Ramos (cell line): ENCODE results near the gene SLC30A9.

Experiments used
- in situ Hi-C: fragments of 300-500 bp; cut with MboI; formaldehyde crosslinking; loops from one replicate; pipeline ENCODE4 v1.14.3; 2022; ENCODE audit warnings: low sequenced_read_pairs; ENCODE audit not compliant: unreplicated experiment

The SLC30A9 gene

GRCh38 chr4:41998019-41998418, 7.7 kb downstream of the SLC30A9 start:
- in situ Hi-C loops = no loop called here

GRCh38 chr4:41999321-41999720, 9.0 kb downstream of the SLC30A9 start:
- in situ Hi-C loops = no loop called here

GRCh38 chr4:42008011-42008786, 17.9 kb downstream of the SLC30A9 start:
- in situ Hi-C loops = no loop called here

DNA sequence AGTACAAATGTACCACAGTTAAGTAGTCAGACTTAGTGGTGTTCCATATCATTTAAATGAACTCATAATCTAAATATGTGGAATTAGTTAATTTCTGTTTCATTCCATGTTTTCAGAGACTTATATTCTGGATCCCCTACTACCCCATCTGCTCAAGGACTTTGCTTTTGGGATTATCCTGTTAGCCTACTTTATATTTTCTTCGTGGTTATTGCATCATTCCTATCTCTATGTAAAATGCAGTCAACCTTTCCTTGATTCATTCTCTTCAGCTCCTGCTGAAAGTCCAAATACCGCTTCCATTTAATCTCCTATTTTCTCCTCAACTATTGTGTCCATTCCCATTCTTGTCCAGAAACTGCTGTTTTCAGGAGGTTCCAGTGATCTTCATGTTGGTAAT, 25.1 kb downstream of the SLC30A9 start:
- in situ Hi-C loops = no loop called here

- in situ Hi-C loops = no loop called here
These were observed 28.1 kb downstream of the SLC30A9 start for GRCh38 chr4:42018451-42018850.

DNA sequence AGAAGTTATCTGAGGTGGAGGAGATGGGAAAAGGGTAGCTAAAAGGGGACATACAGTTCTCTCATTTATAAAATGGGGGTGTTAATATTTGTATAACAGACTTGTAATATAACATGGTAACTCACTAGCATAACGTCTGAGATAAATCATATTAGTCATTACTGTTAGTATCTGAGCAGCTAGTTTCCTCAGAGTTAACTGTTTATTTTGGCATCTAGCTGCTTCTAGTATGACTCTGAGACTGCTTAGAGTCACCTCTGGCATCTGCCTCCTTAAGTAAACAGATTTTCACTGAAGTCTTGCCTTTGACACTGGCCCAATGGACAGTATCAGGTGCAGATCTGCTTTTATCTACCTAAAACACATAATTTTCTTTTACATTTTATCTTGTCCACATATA, 58.1 kb downstream of the SLC30A9 start:
- in situ Hi-C loops = no loop called here

DNA sequence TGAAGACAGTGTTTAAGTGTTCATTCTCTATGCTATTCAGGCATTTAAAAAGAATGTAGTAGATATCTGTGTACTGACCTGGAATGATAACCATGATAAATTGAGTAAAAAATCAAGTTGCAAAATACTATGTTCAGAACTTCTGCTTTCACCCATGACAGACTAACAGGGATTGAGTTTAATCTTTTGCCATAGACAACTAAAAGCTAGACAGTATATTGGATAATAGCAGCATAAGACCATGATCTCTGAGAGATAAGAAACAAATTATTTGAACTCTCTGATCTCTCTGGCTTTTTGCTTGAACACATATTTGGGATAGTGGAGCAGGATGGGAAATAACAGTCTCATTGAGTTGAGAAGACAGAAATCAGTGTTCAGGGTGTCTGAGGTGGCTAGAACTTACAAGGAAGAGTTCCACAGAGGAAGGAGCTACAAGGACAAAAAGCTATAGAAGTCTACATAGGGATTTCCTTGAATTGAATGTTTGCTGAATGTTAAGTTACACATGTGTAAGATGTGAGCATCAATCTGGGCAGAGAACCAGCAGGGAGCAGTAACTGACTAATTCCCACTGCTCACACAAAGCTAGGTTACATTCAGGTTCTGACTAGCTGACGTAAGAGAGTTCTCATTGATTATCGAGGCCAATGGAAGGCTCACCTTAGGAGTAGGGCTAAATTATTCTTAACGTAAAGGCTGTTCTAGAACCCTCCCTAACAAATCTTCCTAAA, 60.4 kb downstream of the SLC30A9 start:
- in situ Hi-C loops = no loop called here

GRCh38 chr4:42066402-42066801, 76.1 kb downstream of the SLC30A9 start:
- in situ Hi-C loops = no loop called here

- in situ Hi-C loops = no loop called here
These were observed 76.9 kb downstream of the SLC30A9 start for GRCh38 chr4:42067264-42067663.

DNA sequence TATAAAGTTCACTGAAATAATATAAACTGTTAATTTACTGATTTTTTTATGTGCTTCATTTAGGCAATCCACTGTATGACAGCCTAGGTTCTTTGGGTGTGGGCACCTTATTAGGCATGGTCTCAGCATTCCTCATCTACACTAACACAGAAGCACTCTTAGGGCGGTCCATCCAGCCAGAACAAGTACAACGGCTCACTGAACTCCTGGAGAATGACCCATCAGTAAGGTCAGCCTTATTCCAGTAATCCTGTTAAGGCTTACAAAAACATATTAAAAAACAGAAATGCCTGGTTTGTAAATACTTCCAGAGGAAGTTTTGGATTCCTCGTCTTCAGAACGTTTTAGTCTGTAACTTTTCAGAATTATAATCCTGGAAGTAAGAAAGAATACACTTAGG, 80.1 kb downstream of the SLC30A9 start:
- in situ Hi-C loops = no loop called here

DNA sequence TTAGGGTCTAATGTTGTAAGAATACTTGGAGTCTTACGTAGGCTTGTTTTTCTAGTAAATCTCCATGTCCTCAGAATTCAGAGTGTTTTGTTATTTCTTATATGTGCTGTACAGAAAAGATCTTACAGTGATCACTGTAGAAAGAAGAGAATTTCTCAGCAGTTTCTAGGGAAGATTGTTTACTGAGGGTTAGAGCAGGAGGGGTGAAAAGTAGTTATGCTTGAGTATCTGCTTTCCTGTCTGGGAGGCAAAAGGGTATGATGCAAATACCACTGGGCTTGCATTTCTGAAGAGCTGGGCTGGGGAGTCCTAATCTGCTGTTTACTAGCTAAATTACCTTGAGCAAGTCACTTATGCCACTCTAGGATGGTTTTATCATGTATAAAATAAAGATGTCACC, 84.0 kb downstream of the SLC30A9 start:
- in situ Hi-C loops = no loop called here

- in situ Hi-C loops = no loop called here
These were observed 88.0 kb downstream of the SLC30A9 start for GRCh38 chr4:42078184-42078801.

DNA sequence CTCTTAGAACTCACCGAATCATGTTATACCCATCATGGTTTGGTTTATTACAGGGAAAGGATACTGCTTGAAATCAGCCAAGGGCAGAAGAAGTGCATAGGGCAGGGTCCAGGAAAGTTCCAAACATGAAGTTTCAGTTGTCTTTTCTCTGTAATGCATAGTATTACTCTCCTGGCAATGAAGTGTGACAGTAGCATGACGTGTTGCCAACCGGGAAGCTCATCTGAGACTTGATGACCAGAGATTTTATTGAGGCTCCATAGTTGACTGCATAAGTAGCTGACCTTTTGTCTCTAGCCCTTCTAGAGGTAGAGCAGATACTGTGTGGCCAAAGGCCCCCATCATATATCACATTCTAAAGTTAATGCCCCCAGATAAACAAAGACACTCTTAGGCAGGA, 90.0 kb downstream of the SLC30A9 start:
- in situ Hi-C loops = no loop called here

- in situ Hi-C loops = no loop called here
These were observed 93.5 kb downstream of the SLC30A9 start for GRCh38 chr4:42083816-42084215.

DNA sequence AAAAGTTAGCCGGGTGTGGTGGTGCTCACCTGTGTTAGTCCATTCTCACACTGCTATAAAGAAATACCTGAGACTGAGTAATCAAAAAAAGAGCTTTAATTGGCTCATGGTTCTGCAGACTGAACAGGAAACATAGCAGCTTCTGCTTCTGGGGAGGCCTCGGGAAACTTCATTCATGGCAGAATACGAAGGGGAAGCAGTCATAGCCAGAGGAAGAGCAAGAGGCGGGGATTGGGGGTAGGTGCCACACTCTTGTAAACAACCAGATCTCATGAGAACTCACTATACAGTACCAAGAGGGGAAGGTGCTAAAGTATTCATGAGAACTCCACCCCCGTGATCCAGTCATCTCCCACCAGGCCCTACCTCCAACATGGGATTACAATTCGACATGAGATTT, 98.1 kb downstream of the SLC30A9 start:
- in situ Hi-C loops = no loop called here

- in situ Hi-C loops = no loop called here
These were observed 111.2 kb downstream of the SLC30A9 start for GRCh38 chr4:42101446-42101975.

DNA sequence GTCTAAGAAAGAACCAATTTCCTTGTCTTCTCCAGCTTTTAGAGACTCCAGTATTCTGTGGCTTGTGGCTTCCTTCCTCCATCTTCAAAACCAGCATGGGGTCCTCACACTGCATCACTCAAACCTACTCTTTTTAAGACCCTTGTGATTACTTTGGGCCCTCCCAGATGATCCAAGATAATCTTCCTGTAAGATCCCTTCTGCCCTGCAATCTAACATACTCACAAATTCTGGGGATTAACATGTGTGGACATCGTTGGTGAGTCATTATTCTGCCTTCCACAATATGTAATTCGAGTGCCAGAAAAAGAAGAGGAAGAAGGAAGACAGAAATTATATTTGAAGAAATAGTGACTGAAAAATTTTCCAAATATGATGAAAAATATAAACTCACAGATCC, 114.2 kb downstream of the SLC30A9 start:
- in situ Hi-C loops = no loop called here

DNA sequence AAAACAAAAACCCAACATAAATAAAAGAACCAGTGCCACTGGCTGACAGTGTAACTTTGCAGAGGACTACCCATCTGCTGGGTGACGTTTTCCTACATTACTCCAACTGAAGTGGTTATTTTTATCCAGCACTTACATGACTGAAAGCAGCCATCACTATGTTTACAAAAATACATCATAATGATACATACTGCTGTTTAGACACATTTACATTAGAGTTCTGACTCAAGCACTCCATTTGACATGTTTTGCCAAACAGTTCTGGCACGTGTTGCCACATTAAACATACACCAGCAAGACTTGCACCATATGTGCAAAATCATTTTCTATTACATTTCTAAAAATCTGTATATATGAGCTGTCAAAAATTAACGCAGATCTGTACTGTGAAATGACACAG, 122.5 kb downstream of the SLC30A9 start:
- in situ Hi-C loops = no loop called here

DNA sequence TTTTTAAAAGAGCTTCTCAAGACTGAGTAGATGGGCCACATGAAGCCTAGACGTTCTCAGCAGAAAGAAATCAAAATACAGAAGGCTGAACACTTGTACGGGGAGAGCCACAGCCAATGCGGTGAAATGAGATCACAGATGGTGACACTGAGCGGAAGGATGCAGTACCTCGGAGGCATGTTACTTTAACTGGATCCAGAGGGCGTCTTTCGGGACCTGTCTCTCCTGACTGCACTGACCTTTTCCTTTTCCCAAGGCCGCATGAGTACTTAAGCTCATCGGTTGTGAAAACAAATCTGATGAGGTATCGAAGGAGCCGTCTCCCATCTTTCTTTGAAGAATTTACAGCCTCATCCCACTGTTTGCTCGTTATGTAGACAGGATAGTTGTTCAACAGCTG, 129.6 kb downstream of the SLC30A9 start:
- in situ Hi-C loops = no loop called here

DNA sequence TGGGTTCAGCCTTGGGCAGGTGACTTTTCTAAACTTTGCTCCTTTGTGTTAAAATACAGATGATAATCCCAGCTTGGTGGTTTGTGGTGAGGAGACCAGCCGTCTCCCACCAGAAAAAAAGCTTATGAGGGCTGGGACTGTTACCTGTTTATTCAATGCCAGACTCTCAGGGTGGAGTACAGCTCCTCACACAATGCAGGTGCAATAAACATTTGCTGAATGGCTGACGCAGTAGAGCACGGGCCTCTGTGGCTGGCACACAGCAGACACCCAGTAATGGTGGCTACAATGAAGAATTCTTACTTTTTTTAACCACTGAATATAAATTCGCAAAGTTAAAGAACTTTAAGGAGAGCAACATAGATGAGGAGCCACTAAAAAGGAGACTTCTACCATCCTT, 131.9 kb downstream of the SLC30A9 start:
- in situ Hi-C loops = no loop called here

GRCh38 chr4:42123071-42123644, 132.8 kb downstream of the SLC30A9 start:
- in situ Hi-C loops = no loop called here
